HCT116 (cell line): Measurements from ENCODE around the gene LDB2. TPM values are rescaled to one million over a fixed set of nuclear protein-coding genes. Genes with fewer than 3 reads are reported as not detected.

Experiments
- ATAC-seq: fragments of 200-7000 bp; cut with Tn5 transposase; 2 replicates; pipeline ENCODE4 v1.9.1; 2020; ENCODE audit warnings: mild to moderate bottlenecking, moderate library complexity
- BruUV-seq: library from RNA; stranded (reverse); fragments of 400-500 nt; replicated peaks from 2 replicates; lab custom pipeline; 2021; lab: Mats Ljungman, UMichigan
- CTCF ChIA-PET: fragments of 300-600 bp; sonication (Branson Sonifier 250); formaldehyde crosslinking; loops from one replicate; lab custom pipeline; 2021; ENCODE audit warnings: antibody characterized with exemption; lab: Charles Lee
- POLR2A ChIA-PET: fragments of 300-600, 350-600 bp; sonication (Branson Sonifier 250); formaldehyde crosslinking; loops from one replicate; lab custom pipeline; 2021; ENCODE audit warnings: antibody characterized with exemption; lab: Charles Lee
- RAD21 ChIA-PET, 2 experiments: fragments of 300-600 bp; sonication (Branson Sonifier 250); formaldehyde crosslinking; loops; one replicate each; lab custom pipeline; 2023; ENCODE audit warnings: low total read pairs in 2 of 2; ENCODE audit not compliant: uncharacterized antibody in 2 of 2, unreplicated experiment in 2 of 2, low non-redundant PET in 1 of 2; lab: Charles Lee
- DNase-seq: peaks from one replicate; pipeline ENCODE4 v3.0.0-alpha.2; 2010; ENCODE audit warnings: low read depth, low spot score
- H2AFZ ChIP-seq: fragments of 200-600 bp; shearing (Covaris generic), sonication (generic); 2 replicates; pipeline ENCODE4 v1.6.1; 2017; ENCODE audit warnings: low read depth, mixed run types, mixed read lengths, antibody characterized with exemption, low read length; ENCODE audit not compliant: poor library complexity, severe bottlenecking
- H3K27ac ChIP-seq: 2 replicates; pipeline ENCODE4 v1.5.1; 2012; ENCODE audit warnings: low read depth, low read length
- H3K27me3 ChIP-seq: fragments of 200-600 bp; sonication (generic); 2 replicates; pipeline ENCODE4 v1.6.1; 2016; ENCODE audit warnings: mixed run types, low read length, mixed read lengths; ENCODE audit not compliant: insufficient read depth
- H3K36me3 ChIP-seq, 2 experiments: fragments of 200-500 bp in 1 of 2; fragments of 200-600 bp in 1 of 2; sonication (Bioruptor generic) in 1 of 2; sonication (generic) in 1 of 2; 2 replicates each; pipeline versions ENCODE4 v1.5.1 to v1.6.1; 2014 to 2016; ENCODE audit warnings: low read length in 2 of 2, inconsistent platforms in 1 of 2, mixed read lengths in 1 of 2, mixed run types in 1 of 2; ENCODE audit not compliant: insufficient read depth in 2 of 2, control insufficient read depth in 1 of 2
- H3K4me1 ChIP-seq, 2 experiments: fragments of 200-600 bp in 1 of 2; sonication (generic) in 1 of 2; 2 replicates each; pipeline versions ENCODE4 v1.5.1 to v1.6.1; 2012 to 2017; ENCODE audit warnings: low read length in 2 of 2, inconsistent platforms in 1 of 2, mild to moderate bottlenecking in 1 of 2, mixed read lengths in 1 of 2, mixed run types in 1 of 2, moderate library complexity in 1 of 2; ENCODE audit not compliant: insufficient read depth in 2 of 2, control insufficient read depth in 1 of 2
- H3K4me2 ChIP-seq: fragments of 200-600 bp; sonication (generic); 2 replicates; pipeline ENCODE4 v1.6.1; 2017; ENCODE audit warnings: mixed run types, low read length, mixed read lengths
- H3K4me3 ChIP-seq, 2 experiments: fragments of 200-600 bp in 1 of 2; sonication (generic) in 1 of 2; replicated peaks in 1 of 2; 2 replicates each; pipeline ENCODE4 v1.5.1; 2011 to 2016; ENCODE audit warnings: low read length in 2 of 2, control low read depth in 1 of 2, low read depth in 1 of 2, mild to moderate bottlenecking in 1 of 2, mixed read lengths in 1 of 2, mixed run types in 1 of 2
- H3K79me2 ChIP-seq: fragments of 200-600 bp; sonication (generic); 2 replicates; pipeline ENCODE4 v1.6.1; 2017; ENCODE audit warnings: mild to moderate bottlenecking, mixed run types, low read length, moderate library complexity, mixed read lengths; ENCODE audit not compliant: insufficient read depth
- H3K9ac ChIP-seq: fragments of 200-600 bp; sonication (generic); 2 replicates; pipeline ENCODE4 v1.6.1; 2016; ENCODE audit warnings: low read length, mixed read lengths
- H3K9me2 ChIP-seq: fragments of 200-600 bp; sonication (generic), shearing (Covaris generic); 2 replicates; pipeline ENCODE4 v1.6.1; 2017; ENCODE audit warnings: mixed run types, mild to moderate bottlenecking, moderate library complexity; ENCODE audit not compliant: insufficient read depth
- H3K9me3 ChIP-seq, 2 experiments: fragments of 200-500 bp in 1 of 2; fragments of 200-600 bp in 1 of 2; sonication (Bioruptor generic) in 1 of 2; sonication (generic) in 1 of 2; 2 replicates each; pipeline ENCODE4 v1.6.1; 2014 to 2017; ENCODE audit warnings: low read length in 2 of 2, mixed read lengths in 2 of 2, inconsistent platforms in 1 of 2, low read depth in 1 of 2, mild to moderate bottlenecking in 1 of 2, mixed run types in 1 of 2, moderate library complexity in 1 of 2; ENCODE audit not compliant: control insufficient read depth in 1 of 2, insufficient read depth in 1 of 2
- H4K20me1 ChIP-seq: fragments of 200-600 bp; sonication (generic), shearing (Covaris generic); 2 replicates; pipeline ENCODE4 v1.6.1; 2017; ENCODE audit warnings: mixed run types, mild to moderate bottlenecking, moderate library complexity; ENCODE audit not compliant: insufficient read depth
- CBX3 ChIP-seq: IDR thresholded peaks from 2 replicates; pipeline ENCODE4 v1.6.1; 2012; ENCODE audit warnings: low read depth
- EGR1 ChIP-seq: IDR thresholded peaks from 2 replicates; pipeline ENCODE4 v1.6.1; 2012; ENCODE audit warnings: low read depth
- ELF1 ChIP-seq: IDR thresholded peaks from 2 replicates; pipeline ENCODE4 v1.6.1; 2012; ENCODE audit warnings: low read depth, borderline replicate concordance
- EZH2 ChIP-seq: fragments of 200-600 bp; sonication (generic); IDR thresholded peaks from 2 replicates; pipeline ENCODE4 v1.6.1; 2017; ENCODE audit warnings: antibody characterized with exemption, mixed run types
- FOSL1 ChIP-seq: IDR thresholded peaks from 2 replicates; pipeline ENCODE4 v1.6.1; 2012; ENCODE audit warnings: low read depth
- JUND ChIP-seq: IDR thresholded peaks from 2 replicates; pipeline ENCODE4 v1.6.1; 2012
- POLR2A ChIP-seq: IDR thresholded peaks from 2 replicates; pipeline ENCODE4 v1.7.0; 2011; ENCODE audit warnings: borderline replicate concordance; ENCODE audit not compliant: insufficient read depth, insufficient read length; ENCODE audit errors: extremely low read depth
- POLR2AphosphoS5 ChIP-seq: IDR thresholded peaks from 2 replicates; pipeline ENCODE4 v1.6.1; 2011; ENCODE audit warnings: mild to moderate bottlenecking, low read depth, low read length, moderate library complexity
- RAD21 ChIP-seq: IDR thresholded peaks from 2 replicates; pipeline ENCODE4 v1.6.1; 2012; ENCODE audit warnings: low read depth, mild to moderate bottlenecking
- SP1 ChIP-seq: IDR thresholded peaks from 2 replicates; pipeline ENCODE4 v1.6.1; 2012; ENCODE audit warnings: low read depth
- YY1 ChIP-seq: IDR thresholded peaks from 2 replicates; pipeline ENCODE4 v1.6.1; 2011; ENCODE audit warnings: low read length, low read depth, moderate library complexity, mild to moderate bottlenecking; ENCODE audit not compliant: insufficient replicate concordance; ENCODE audit errors: extremely low read depth
- ZFX ChIP-seq: fragments of 450-650 bp; IDR thresholded peaks from 2 replicates; pipeline ENCODE4 v1.6.1; 2017
- ZNF274 ChIP-seq: fragments of 200-500 bp; sonication (Bioruptor generic); IDR thresholded peaks from 2 replicates; pipeline ENCODE4 v1.6.1; 2014; ENCODE audit warnings: mild to moderate bottlenecking, low read depth, low read length, inconsistent platforms
- intact Hi-C: fragments of 100-400 bp; cut with micrococcal nuclease; formaldehyde crosslinking; loops from 2 replicates; pipeline ENCODE4 v1.10.0; 2022
- total RNA-seq: library from RNA; stranded (reverse); gene quantifications from one replicate; pipeline ENCODE4 v1.2.1, GENCODE V29; 2021; ENCODE audit not compliant: unreplicated experiment
- TF ChIP-seq, protein P1 (sequence below): IDR thresholded peaks from 2 replicates; pipeline ENCODE4 v1.6.1; 2012
- TF ChIP-seq, protein P2 (sequence below): IDR thresholded peaks from 2 replicates; pipeline ENCODE4 v1.6.1; 2011; ENCODE audit warnings: mild to moderate bottlenecking, low read length, moderate library complexity; ENCODE audit not compliant: insufficient replicate concordance; ENCODE audit errors: extremely low read depth

LDB2 gene
- total RNA-seq, 1 experiment from 2014 or later = 0.12 TPM

DNA sequence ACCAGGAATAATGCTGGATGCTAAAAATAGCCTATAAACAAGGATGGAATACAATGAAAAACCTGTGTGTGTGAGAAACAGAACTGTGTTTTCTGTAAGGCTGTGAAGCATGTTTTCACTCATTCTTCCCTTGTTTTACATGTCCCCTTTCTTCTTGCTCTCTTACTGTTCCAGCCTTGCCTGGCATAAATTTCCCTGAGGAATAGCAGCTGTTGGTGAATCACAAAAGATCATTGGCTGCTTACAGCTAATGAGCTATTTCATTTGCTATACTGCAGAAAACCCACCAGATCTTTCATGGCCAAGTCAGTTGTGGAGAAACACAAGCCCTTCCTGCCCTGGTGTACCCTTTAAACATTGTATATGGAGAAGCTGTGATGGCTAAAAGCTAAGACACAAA, 91.1 kb downstream of the LDB2 start:
- Histone ChIP-seq H3K36me3 (no peaks in the 10 kb centered on the region), H3K4me3 (no peak overlapping the region), H3K9me3 (0 out of 4 replicates have a peak, but pooled peaks cover 0 to 3% of the 10 kb centered on the region in 2 experiments), H3K4me2 (no peak overlapping the region), H3K27me3 (no peaks in the 10 kb centered on the region)
- ChIA-PET RAD21 (no interaction called here), POLR2A (no interaction called here)
- intact Hi-C loops = no loop called here
- BruUV-seq = no TSS peak
- TF ChIP-seq EZH2 = no peak
- no peak for TF ChIP-seq ZFX
- TF ChIP-seq ZNF274 = no peak
- TF ChIP-seq JUND = no peak
- TF ChIP-seq ELF1 = no peak
- no peak for TF ChIP-seq EGR1
- TF ChIP-seq, protein P1, sequence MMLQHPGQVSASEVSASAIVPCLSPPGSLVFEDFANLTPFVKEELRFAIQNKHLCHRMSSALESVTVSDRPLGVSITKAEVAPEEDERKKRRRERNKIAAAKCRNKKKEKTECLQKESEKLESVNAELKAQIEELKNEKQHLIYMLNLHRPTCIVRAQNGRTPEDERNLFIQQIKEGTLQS = no peak
- no peak for TF ChIP-seq SP1
- TF ChIP-seq, protein P2, sequence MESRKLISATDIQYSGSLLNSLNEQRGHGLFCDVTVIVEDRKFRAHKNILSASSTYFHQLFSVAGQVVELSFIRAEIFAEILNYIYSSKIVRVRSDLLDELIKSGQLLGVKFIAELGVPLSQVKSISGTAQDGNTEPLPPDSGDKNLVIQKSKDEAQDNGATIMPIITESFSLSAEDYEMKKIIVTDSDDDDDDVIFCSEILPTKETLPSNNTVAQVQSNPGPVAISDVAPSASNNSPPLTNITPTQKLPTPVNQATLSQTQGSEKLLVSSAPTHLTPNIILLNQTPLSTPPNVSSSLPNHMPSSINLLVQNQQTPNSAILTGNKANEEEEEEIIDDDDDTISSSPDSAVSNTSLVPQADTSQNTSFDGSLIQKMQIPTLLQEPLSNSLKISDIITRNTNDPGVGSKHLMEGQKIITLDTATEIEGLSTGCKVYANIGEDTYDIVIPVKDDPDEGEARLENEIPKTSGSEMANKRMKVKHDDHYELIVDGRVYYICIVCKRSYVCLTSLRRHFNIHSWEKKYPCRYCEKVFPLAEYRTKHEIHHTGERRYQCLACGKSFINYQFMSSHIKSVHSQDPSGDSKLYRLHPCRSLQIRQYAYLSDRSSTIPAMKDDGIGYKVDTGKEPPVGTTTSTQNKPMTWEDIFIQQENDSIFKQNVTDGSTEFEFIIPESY = no peak
- no peak for TF ChIP-seq YY1
- no peak for TF ChIP-seq POLR2AphosphoS5
- TF ChIP-seq POLR2A = no peak
- TF ChIP-seq CBX3 = no peak
- TF ChIP-seq FOSL1 = no peak
- TF ChIP-seq RAD21 = no peak
- TF ChIP-seq, all 23 proteins: peak for 0
- Histone ChIP-seq H3K4me1 (no peaks in the 10 kb centered on the region), H3K79me2 (no peaks in the 10 kb centered on the region), H3K9me2 (no peaks in the 10 kb centered on the region), H2AFZ (no peak overlapping the region), H3K27ac (no peak overlapping the region), H4K20me1 (no peaks in the 10 kb centered on the region), H3K9ac (no peak overlapping the region)
- CTCF ChIA-PET = no interaction called here
- no peak for DNase-seq
- ATAC-seq = no peak
